ENCODE results near the gene SLC7A5. TPM values are rescaled to one million over a fixed set of nuclear protein-coding genes. Genes with fewer than 3 reads are reported as not detected.

Gene SLC7A5
- total and polyA plus RNA-seq, 2 of the 13 experiments (the other 11 are each of a cell fraction or from before 2014, with no cell fraction given), result 79.6 to 155 TPM

GRCh38 chr16:87855852-87856715, 13.2 kb downstream of the SLC7A5 start (continued):
- TF ChIP-seq ZNF281 (CRISPR knock-in tag; IDR thresholded peaks at IDR 0.05; ENCODE audit: borderline replicate concordance), result no peak
- no peak for TF ChIP-seq ZMAT3 (CRISPR knock-in tag; conservative IDR thresholded peaks at IDR 0.05)
- TF ChIP-seq ZNF781 (CRISPR knock-in tag; IDR thresholded peaks at IDR 0.05; ENCODE audit: borderline replicate concordance, not compliant biosample characterization), result no peak
- no peak for TF ChIP-seq ASH2L (IDR thresholded peaks at IDR 0.05; ENCODE audit: insufficient read length, low read depth, low read length)
- no peak for TF ChIP-seq NFATC3 (CRISPR knock-in tag; IDR thresholded peaks at IDR 0.05)
- TF ChIP-seq BCL6 (CRISPR knock-in tag; IDR thresholded peaks at IDR 0.05), result peak; percentile 49; the same call in 1 of the 2 replicates
- no peak for TF ChIP-seq FOSL1 (CRISPR knock-in tag; IDR thresholded peaks at IDR 0.05; ENCODE audit: borderline replicate concordance)
- no peak for TF ChIP-seq NR2F6 (IDR thresholded peaks at IDR 0.05)
- peak; percentile 75 for TF ChIP-seq NR2F6 (CRISPR knock-in tag; IDR thresholded peaks at IDR 0.05)
- 0 out of 2 replicates have a peak, but pooled peaks have one; percentile 23 for TF ChIP-seq POLR2G (IDR thresholded peaks at IDR 0.05; ENCODE audit: low read depth, low read length)
- no peak for TF ChIP-seq ZNF276 (CRISPR knock-in tag; IDR thresholded peaks at IDR 0.05; ENCODE audit: low read depth)
- TF ChIP-seq ZNF687 (CRISPR knock-in tag; IDR thresholded peaks at IDR 0.05), result peak; percentile 94
- no peak for TF ChIP-seq ZNF17 (CRISPR knock-in tag; IDR thresholded peaks at IDR 0.05)
- no peak; the same call in 1 of the 2 replicates for TF ChIP-seq HINFP (CRISPR knock-in tag; IDR thresholded peaks at IDR 0.05; ENCODE audit: low read depth)
- TF ChIP-seq TEAD2 (CRISPR knock-in tag; IDR thresholded peaks at IDR 0.05), result no peak
- peak; percentile 21; the same call in 1 of the 2 replicates for TF ChIP-seq ZFP90 (CRISPR knock-in tag; IDR thresholded peaks at IDR 0.05; ENCODE audit: borderline replicate concordance)
- no peak for TF ChIP-seq FOXK2 (IDR thresholded peaks at IDR 0.05)
- TF ChIP-seq EZH2 (conservative IDR thresholded peaks at IDR 0.05; ENCODE audit: low read depth, low read length), result no peak
- TF ChIP-seq ZNF484 (CRISPR knock-in tag; IDR thresholded peaks at IDR 0.05; ENCODE audit: borderline replicate concordance, low read depth), result no peak
